Stimulated activated CD8-positive, alpha-beta memory T cell treated with anti-CD3 and anti-CD28 coated beads, Interleukin-15, amount 100 ng/mL, for 1 hour (primary cell): ENCODE data around the gene TMEM184B.
"Not testable (repeated sequence)": the region's sequence is repeated elsewhere in the genome, so short reads cannot be mapped to it uniquely, and the experiment has no call there.

Experiments used
- DNase-seq: peaks from one replicate; pipeline ENCODE4 v3.0.0-alpha.2; 2020; ENCODE audit warnings: low read depth

The TMEM184B gene

GRCh38 chr22:38178605-38178937 is 94.2 kb downstream of the TMEM184B start:
- not testable (repeated sequence) for DNase-seq

- DNase-seq, result no peak
These were observed 94.7 kb downstream of the TMEM184B start for GRCh38 chr22:38177926-38178604.

DNA sequence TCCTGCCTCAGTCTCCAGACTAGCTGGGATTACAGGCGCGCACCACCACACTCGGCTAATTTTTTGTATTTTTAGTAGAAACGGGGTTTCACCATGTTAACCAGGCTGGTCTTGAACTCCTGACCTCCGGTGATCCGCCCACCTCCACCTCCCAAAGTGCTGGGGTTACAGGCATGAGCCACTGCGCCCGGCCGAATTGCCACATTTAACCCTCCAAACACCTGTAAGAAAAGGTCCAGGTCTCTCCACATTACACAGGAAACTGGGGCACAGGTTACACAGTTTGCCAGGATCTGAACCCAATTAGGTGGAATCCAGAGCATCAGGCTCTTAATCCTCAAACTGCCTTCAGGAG is 95.3 kb downstream of the TMEM184B start:
- DNase-seq, result not testable (repeated sequence)

DNA sequence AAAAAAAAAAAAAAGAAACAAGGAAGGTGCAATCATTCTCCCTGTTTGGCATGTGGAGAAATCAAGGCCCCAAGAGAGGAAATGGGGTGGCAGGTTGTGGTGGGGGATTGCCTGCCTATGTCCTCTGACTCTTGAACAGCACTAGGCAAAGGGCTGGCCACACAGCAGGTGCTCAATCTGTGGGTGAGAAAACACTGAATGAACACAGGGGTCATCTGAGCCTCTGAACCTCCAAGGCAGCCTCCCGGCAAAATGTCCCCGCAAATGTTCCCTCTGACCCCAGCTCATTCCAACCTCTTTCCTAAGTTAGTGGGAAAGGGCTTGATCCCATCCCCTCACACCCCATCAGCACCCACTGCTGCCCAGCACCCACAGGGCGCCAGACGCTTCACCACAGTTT is 95.8 kb downstream of the TMEM184B start:
- no peak for DNase-seq

- DNase-seq, result no peak
These were observed 96.6 kb downstream of the TMEM184B start for GRCh38 chr22:38176170-38176741.

DNA sequence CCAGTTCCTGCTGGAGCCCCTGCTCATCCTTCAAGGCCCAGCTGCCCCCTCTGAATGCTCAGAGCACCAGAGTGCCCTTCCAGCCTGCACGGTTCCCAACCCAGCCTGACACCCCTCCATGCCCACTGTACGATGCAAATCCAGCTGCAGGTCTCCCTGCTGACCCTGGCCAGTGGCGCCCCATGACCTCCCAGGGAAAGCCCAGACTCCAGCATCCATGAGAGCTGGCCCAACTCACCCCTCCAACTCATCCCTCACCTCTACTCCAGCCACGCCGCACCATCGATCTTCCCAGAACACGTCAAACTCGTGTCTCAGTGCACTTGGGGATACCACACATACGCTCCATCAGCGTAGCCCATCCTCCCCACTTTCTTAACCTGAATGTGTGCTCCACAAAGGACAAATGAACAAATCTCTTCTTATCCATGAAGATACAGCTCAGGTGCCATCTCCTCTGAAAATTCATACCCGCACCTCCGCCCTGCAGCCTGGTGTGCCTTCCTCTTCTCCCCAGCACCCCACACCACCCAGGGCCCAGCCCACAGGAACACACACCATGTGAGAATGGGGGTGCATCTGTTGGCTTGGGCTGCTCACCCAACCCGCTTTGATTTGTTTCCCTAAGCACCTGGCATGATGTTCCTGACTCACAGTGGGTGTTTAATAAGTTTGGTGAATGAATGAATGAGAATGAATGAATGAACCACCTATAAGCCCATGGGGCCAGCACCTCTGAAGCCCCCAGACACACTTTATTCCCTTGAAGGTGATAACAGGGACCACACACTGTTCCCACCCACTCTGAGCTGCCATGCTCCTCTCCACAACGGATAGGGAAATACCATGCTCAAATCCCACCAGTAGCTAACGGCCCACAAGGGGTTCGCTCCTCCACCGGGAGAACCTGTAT is 97.3 kb downstream of the TMEM184B start:
- DNase-seq, result no peak

DNA sequence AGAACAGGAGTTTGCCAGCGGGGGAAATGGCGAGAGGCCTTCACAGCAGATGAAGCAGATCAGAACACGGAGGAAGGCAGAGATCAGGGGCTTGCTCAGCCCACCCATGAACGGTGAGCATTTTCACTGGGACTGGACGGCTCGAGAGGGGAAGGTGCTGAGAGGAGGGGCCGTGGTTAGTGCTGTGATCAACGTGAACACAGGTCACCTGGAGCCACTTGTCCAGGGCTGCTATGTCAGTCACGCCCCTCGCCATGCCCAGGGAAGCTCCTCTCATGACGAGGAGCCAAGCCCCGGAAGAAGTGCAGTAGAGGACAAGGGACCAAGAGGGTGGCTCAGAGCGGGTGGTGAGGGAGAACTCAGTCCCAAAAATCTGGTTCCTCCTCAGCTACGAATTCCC is 98.2 kb downstream of the TMEM184B start:
- no peak for DNase-seq

DNA sequence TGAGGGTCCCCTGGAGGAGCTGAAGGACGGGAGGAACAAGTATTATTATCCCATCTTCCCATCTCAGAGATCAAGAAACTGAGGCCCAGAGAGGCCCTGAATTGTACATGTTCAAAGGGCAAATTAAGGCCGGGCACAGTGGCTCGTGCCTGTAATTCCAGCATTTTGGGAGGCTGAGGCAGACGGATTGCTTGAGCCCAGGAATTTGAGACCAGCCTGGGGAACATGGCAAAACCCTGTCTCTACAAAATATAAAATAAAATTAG is 99.2 kb downstream of the TMEM184B start:
- DNase-seq, result no peak

DNA sequence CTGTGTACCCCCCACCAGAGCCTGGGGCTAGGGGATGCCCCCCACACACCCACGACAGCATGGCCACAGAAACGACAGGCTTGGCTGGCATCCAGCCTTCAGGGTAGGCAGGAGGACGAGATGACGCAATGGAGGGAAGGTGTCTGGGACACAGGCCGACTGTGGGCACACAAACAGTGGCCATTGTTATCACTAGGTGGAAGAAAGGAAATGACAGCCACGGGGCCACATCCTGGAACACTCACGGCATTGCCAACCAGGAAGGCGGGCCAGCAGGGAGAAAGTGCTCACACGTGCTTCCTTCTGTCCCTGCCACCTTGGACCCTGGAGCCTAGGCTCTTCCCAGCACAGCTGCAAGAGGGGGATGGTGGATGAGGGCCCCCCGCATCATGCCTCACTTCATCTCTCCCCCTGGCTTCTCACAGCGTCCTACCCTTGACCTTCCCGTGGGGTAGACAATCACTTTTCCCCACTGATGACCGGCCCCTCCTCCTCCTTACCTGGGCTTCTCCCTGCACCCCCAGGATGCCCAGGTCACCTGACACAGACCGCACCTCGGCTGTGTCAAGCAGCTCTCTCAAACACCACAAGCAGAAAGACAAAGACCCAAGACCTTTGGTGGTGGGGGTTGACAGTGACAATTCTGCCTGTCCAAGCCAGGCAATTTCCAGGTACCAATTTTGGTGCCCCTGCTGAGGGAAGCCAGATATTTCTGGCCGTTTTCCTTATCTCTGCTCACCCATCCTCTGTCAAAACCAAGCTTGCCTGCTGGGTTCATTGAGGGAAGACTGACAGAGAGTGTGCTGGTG is 99.8 kb downstream of the TMEM184B start:
- no peak for DNase-seq

- DNase-seq, result no peak
These were observed 100.6 kb downstream of the TMEM184B start for GRCh38 chr22:38171927-38172831.

- DNase-seq, result no peak
These were observed 102.3 kb downstream of the TMEM184B start for GRCh38 chr22:38170469-38170868.
